Breast epithelium (tissue), 4 donors: Measurements from ENCODE around the gene IFNA1. TPM values are rescaled to one million over a fixed set of nuclear protein-coding genes. Genes with fewer than 3 reads are reported as not detected.

Experiments
- DNase-seq, 2 donors: peaks; one replicate each; pipeline ENCODE4 v3.0.0-alpha.2; 2019; ENCODE audit warnings: low spot score in 2 of 2
- H3K27ac ChIP-seq, 2 donors: fragments of 200-600 bp; sonication (generic) in 1 of 2; one replicate each; pipeline ENCODE4 v1.5.1; 2016 to 2019; ENCODE audit warnings: mild to moderate bottlenecking in 1 of 2
- H3K27me3 ChIP-seq, 2 donors: fragments of 200-600 bp; sonication (generic) in 1 of 2; one replicate each; pipeline versions ENCODE4 v1.5.1 to v1.6.0; 2017 to 2019; ENCODE audit warnings: control low read depth in 1 of 2, mild to moderate bottlenecking in 1 of 2
- H3K36me3 ChIP-seq: fragments of 200-600 bp; one replicate; pipeline ENCODE4 v1.5.1; 2019
- H3K4me1 ChIP-seq, 2 donors: fragments of 200-600 bp; sonication (generic); one replicate each; pipeline ENCODE4 v1.5.1; 2016 to 2019; ENCODE audit warnings: control low read depth in 1 of 2
- H3K4me3 ChIP-seq, 3 donors: fragments of 200-600 bp; sonication (generic); 1 replicate in 2 of 3; 2 replicates in 1 of 3; pipeline ENCODE4 v1.5.1; 2016 to 2019; ENCODE audit warnings: mild to moderate bottlenecking in 3 of 3, moderate library complexity in 2 of 3
- H3K9me3 ChIP-seq, 2 donors: fragments of 200-600 bp; sonication (generic) in 1 of 2; one replicate each; pipeline ENCODE4 v1.5.1; 2016 to 2019; ENCODE audit warnings: control low read depth in 1 of 2
- POLR2A ChIP-seq: fragments of 450-650 bp; IDR thresholded peaks from one replicate; pipeline ENCODE4 v1.6.1; 2016; ENCODE audit warnings: antibody characterized with exemption, mild to moderate bottlenecking, moderate library complexity
- POLR2AphosphoS5 ChIP-seq, 3 donors: sonication (generic); formaldehyde crosslinking; IDR thresholded peaks; one replicate each; pipeline ENCODE4 v1.6.1; 2017; ENCODE audit warnings: antibody characterized with exemption in 3 of 3
- intact Hi-C: fragments of 100-400 bp; cut with DNase I; formaldehyde crosslinking; loops from one replicate; pipeline ENCODE4 v1.15.1; 2023; ENCODE audit warnings: low total_unique reads
- total RNA-seq, 3 donors: library from RNA; depleted of rRNA; stranded (reverse); fragments of >200 nt; gene quantifications; one replicate each; pipeline ENCODE4 v1.1.0, GENCODE V29; 2016
- TF ChIP-seq, protein P1 (sequence below), 3 donors: fragments of 450-650 bp; IDR thresholded peaks; one replicate each; pipeline ENCODE4 v1.5.1; 2016 to 2017; ENCODE audit warnings: antibody characterized with exemption in 3 of 3, mild to moderate bottlenecking in 3 of 3, moderate library complexity in 3 of 3

Gene IFNA1
- total RNA-seq, 3 donors from 2014 or later = not detected

DNA sequence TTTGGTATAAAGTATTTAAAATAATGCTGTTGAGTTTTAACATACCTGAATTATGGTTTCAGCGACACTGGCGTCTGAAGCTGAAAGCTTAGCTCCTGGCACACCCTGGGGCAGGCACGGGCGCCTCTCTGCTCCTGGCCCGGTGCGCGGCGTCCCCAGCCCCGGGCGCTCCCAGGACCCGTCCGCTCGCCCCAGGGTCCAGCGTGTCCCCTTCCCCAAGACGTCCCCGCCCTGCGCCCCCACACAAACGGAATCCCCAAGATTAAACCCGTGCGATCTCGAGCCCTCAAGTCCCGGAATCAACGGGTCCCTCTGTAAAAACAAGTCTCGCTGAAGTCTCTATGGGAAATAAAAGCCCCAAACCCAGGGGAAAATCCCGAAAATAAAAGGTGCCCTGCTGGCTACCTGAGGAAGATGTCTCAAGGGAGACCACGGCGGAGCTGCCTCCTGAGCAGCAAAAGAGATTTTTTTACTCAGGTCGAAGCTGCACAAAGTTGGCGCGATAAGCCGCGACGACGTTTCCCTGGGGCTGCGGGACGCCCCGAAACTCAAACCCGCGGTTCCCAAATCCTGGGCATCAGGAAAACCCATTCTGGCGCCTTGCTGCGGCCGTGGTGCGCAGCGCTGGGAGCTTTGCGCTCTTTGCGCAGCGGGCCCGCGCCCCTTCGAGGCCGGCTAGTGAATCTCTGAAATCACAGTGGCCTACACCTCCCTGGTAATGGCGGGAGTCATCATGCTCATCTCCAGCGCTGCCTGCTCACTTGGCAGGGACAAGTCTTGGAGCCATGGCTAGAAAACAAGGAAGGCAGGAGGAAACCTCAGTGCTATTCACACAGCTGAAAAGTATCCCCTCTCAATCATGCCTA is 37.6 kb upstream of the IFNA1 start:
- H3K27me3 ChIP-seq = peaks cover 0 to 38% of the 10 kb centered on the region in 2 donors
- intact Hi-C loops = no loop called here
- no peaks in the 10 kb centered on the region for H3K36me3 ChIP-seq
- no peak for DNase-seq
- TF ChIP-seq POLR2AphosphoS5 (IDR thresholded peaks at IDR 0.05) (no peak), POLR2A (no peak)
- TF ChIP-seq, protein P1, sequence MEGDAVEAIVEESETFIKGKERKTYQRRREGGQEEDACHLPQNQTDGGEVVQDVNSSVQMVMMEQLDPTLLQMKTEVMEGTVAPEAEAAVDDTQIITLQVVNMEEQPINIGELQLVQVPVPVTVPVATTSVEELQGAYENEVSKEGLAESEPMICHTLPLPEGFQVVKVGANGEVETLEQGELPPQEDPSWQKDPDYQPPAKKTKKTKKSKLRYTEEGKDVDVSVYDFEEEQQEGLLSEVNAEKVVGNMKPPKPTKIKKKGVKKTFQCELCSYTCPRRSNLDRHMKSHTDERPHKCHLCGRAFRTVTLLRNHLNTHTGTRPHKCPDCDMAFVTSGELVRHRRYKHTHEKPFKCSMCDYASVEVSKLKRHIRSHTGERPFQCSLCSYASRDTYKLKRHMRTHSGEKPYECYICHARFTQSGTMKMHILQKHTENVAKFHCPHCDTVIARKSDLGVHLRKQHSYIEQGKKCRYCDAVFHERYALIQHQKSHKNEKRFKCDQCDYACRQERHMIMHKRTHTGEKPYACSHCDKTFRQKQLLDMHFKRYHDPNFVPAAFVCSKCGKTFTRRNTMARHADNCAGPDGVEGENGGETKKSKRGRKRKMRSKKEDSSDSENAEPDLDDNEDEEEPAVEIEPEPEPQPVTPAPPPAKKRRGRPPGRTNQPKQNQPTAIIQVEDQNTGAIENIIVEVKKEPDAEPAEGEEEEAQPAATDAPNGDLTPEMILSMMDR (IDR thresholded peaks at IDR 0.05) = no peak
- peak overlapping the region; percentile 6 to 54 (median 19) for H3K4me3 ChIP-seq
- no peaks in the 10 kb centered on the region for H3K9me3 ChIP-seq
- H3K27ac ChIP-seq = no peak overlapping the region
- H3K4me1 ChIP-seq = peaks cover 0 to 4% of the 10 kb centered on the region in 2 donors

DNA sequence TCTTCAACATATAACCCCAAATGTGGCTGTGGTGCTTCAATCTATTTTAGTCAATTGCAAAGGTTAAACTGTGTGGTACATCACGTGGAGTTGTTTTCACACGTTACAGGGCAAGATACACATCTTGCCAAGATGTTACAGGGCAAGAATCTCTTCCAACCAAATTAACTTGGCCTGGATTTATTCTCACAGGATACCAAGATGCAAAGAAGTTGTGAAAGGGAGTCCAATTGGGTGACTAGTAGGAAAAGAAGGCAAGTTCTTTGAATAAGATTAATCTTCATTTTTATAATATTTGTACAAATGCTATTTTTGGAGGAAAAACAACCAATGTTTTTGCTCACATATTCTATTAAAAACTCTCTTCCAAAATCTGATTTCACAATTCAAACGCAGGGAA is 36.1 kb upstream of the IFNA1 start:
- intact Hi-C loops = no loop called here
- Histone ChIP-seq H3K4me1 (peaks cover 0 to 4% of the 10 kb centered on the region in 2 donors), H3K27ac (no peak overlapping the region), H3K36me3 (no peaks in the 10 kb centered on the region), H3K9me3 (no peaks in the 10 kb centered on the region), H3K4me3 (no peak overlapping the region), H3K27me3 (peaks cover 0 to 31% of the 10 kb centered on the region in 2 donors)
- no peak for DNase-seq
- TF ChIP-seq, protein P1 (IDR thresholded peaks at IDR 0.05) = no peak
- TF ChIP-seq POLR2A (no peak), POLR2AphosphoS5 (IDR thresholded peaks at IDR 0.05) (no peak)

DNA sequence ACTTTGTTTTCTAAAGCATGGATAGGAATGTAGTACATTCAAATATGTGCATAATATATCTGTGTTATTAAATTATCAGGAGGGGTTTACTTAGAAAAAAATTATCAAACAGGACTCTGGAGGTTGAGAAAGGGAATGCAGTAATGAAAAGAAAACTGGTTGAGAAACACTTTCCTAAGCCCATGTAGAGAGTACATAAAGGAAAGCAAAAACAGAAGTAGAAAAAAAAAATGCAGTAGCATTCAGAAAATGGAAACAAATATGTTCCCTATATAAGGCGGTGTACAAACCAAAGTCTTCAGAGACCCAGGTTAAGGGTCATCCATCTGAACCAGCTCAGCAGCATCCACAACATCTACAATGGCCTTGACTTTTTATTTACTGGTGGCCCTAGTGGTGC is 31.4 kb upstream of the IFNA1 start, which contains the start of gene IFNA8:
IFNA8 (plus strand) TSS at position 301 of the 400 bp plus-strand sequence; CDS start at position 361, 60 bp downstream.
- intact Hi-C loops = no loop called here

DNA sequence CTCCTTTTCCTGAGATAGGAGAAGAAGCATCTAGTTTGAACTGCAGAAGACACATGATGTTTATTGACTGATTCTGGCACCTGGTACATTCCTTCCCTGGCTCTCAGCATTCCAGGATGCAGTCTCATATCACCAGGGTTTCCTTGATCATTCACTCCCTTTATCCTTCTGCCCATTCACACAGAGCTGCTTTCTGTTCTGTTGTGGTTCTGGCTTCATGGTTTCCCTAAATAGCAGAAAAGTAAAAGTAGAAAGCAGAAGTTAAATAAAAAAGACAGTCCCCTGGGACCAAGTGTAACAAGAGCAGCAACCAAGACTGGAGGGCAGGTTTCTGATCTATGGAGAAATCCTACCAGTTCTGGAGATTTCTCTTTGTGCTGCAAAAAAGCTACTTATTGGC is 28.1 kb upstream of the IFNA1 start:
- intact Hi-C loops = no loop called here
- Histone ChIP-seq H3K27me3 (no peaks in the 10 kb centered on the region), H3K27ac (no peak overlapping the region), H3K9me3 (no peaks in the 10 kb centered on the region), H3K36me3 (no peaks in the 10 kb centered on the region), H3K4me3 (no peak overlapping the region), H3K4me1 (no peaks in the 10 kb centered on the region)
- no peak for DNase-seq
- TF ChIP-seq POLR2A (no peak), POLR2AphosphoS5 (IDR thresholded peaks at IDR 0.05) (no peak)
- TF ChIP-seq, protein P1 (IDR thresholded peaks at IDR 0.05) = no peak

More for the DNA sequence above, 31.4 kb upstream of the IFNA1 start, which contains the start of gene IFNA8:
- no peaks in the 10 kb centered on the region for H3K9me3 ChIP-seq
- H3K4me3 ChIP-seq = no peak within 1 kb of the TSS
- no peaks in the 10 kb centered on the region for H3K27me3 ChIP-seq
- no peaks in the 10 kb centered on the region for H3K36me3 ChIP-seq
- no peaks in the 10 kb centered on the region for H3K4me1 ChIP-seq
- no peak for TF ChIP-seq POLR2AphosphoS5 (IDR thresholded peaks at IDR 0.05)
- TF ChIP-seq POLR2A = no peak
- TF ChIP-seq, protein P1 (IDR thresholded peaks at IDR 0.05) = no peak
- DNase-seq = no peak
- H3K27ac ChIP-seq = no peak within 1 kb of the TSS

DNA sequence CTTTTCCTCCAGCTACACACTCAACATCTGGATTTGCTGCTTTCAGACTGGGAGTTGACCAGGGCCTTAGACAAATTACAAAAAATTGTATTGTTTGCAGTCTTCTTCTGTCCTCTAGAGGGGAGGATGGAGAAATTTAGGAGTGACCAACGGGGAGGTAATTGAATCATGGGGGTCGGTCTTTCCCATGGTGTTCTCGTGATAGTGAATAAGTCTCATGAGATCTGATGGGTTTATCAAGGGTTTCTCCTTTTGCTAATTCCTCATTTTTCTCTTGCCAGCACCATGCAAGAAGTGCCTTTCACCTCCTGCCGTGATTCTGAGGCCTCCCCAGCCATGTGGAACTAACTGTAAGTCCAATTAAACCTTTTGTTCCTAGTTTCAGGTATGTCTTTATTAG is 27.1 kb upstream of the IFNA1 start:
- Histone ChIP-seq H3K36me3 (no peaks in the 10 kb centered on the region), H3K4me1 (no peaks in the 10 kb centered on the region), H3K27ac (no peak overlapping the region), H3K4me3 (no peak overlapping the region), H3K9me3 (no peaks in the 10 kb centered on the region), H3K27me3 (no peaks in the 10 kb centered on the region)
- no peak for TF ChIP-seq POLR2A
- TF ChIP-seq, protein P1 (IDR thresholded peaks at IDR 0.05) = no peak
- no peak for TF ChIP-seq POLR2AphosphoS5 (IDR thresholded peaks at IDR 0.05)
- intact Hi-C loops = no loop called here
- no peak for DNase-seq
